Loucy (cell line): ENCODE results near the gene TLCD3B.

Source experiments
- CTCF ChIP-seq: fragments of 200-600 bp; sonication (generic); conservative IDR thresholded peaks from 2 replicates; pipeline ENCODE4 v1.5.1; 2014; ENCODE audit warnings: mild to moderate bottlenecking, antibody characterized with exemption, low read length
- EZH2phosphoT487 ChIP-seq: fragments of 200-600 bp; IDR thresholded peaks from 2 replicates; pipeline ENCODE4 v1.6.1; 2018; ENCODE audit warnings: antibody characterized with exemption, mild to moderate bottlenecking, moderate library complexity, borderline replicate concordance

GRCh38 chr16:30068333-30068732 lies 37.3 kb upstream of the TLCD3B start:
- no peak for TF ChIP-seq CTCF
- no peak for TF ChIP-seq EZH2phosphoT487
